SK-N-SH (cell line): ENCODE data around the gene C9orf72. TPM values are rescaled to one million over a fixed set of nuclear protein-coding genes. Genes with fewer than 3 reads are reported as not detected.

Source experiments
- CTCF ChIA-PET: fragments of 300-600, 350-600 bp; formaldehyde crosslinking; extraction: SDS; loops from one replicate; lab custom pipeline; 2021; lab: Yijun Ruan, JAX
- POLR2A ChIA-PET: fragments of 350-600 bp; sonication (Branson Sonifier 250); formaldehyde crosslinking; extraction: SDS; loops from one replicate; lab custom pipeline; 2020; ENCODE audit warnings: antibody characterized with exemption, inconsistent platforms; lab: Yijun Ruan, JAX
- DNase-seq: peaks from one replicate; pipeline ENCODE4 v3.0.0; 2012
- H2AFZ ChIP-seq: fragments of 200-600 bp; sonication (generic); 2 replicates; pipeline ENCODE4 v1.8.1; 2016; ENCODE audit warnings: antibody characterized with exemption, mild to moderate bottlenecking, low read depth
- H3F3A ChIP-seq: fragments of 200-600 bp; sonication (generic); replicated peaks from 2 replicates; pipeline ENCODE3; 2016; ENCODE audit warnings: antibody characterized with exemption, mild to moderate bottlenecking; ENCODE audit not compliant: insufficient read depth
- H3K27ac ChIP-seq, 2 experiments: fragments of 200-500 bp in 1 of 2; fragments of 200-600 bp in 1 of 2; sonication (Bioruptor generic) in 1 of 2; sonication (generic), shearing (Covaris generic) in 1 of 2; 2 replicates each; pipeline versions ENCODE4 v1.5.1 to v1.6.1; 2014 to 2016; ENCODE audit warnings: low read depth in 2 of 2, inconsistent platforms in 1 of 2, low read length in 1 of 2, mild to moderate bottlenecking in 1 of 2, mixed read lengths in 1 of 2
- H3K27me3 ChIP-seq: fragments of 200-600 bp; sonication (generic), shearing (Covaris generic); 2 replicates; pipeline ENCODE4 v1.6.1; 2016; ENCODE audit warnings: mixed run types; ENCODE audit not compliant: insufficient read depth
- H3K36me3 ChIP-seq, 2 experiments: fragments of 200-500 bp in 1 of 2; fragments of 200-600 bp in 1 of 2; sonication (Bioruptor generic) in 1 of 2; sonication (generic) in 1 of 2; replicated peaks in 1 of 2; 2 replicates each; pipeline versions ENCODE3 to v1.5.1; 2014 to 2016; ENCODE audit warnings: low read length in 1 of 2, mild to moderate bottlenecking in 1 of 2; ENCODE audit not compliant: insufficient read depth in 2 of 2, control insufficient read depth in 1 of 2
- H3K4me1 ChIP-seq, 2 experiments: fragments of 200-500 bp in 1 of 2; fragments of 200-600 bp in 1 of 2; sonication (Bioruptor generic) in 1 of 2; sonication (generic), shearing (Covaris generic) in 1 of 2; 2 replicates each; pipeline versions ENCODE4 v1.5.1 to v1.6.1; 2014 to 2016; ENCODE audit warnings: low read depth in 1 of 2, low read length in 1 of 2, mixed run types in 1 of 2; ENCODE audit not compliant: insufficient read depth in 2 of 2, control insufficient read depth in 1 of 2
- H3K4me2 ChIP-seq: fragments of 200-600 bp; sonication (generic), shearing (Covaris generic); 2 replicates; pipeline ENCODE4 v1.6.1; 2017; ENCODE audit warnings: mixed run types
- H3K4me3 ChIP-seq, 2 experiments: fragments of 200-500 bp in 1 of 2; fragments of 200-600 bp in 1 of 2; sonication (Bioruptor generic) in 1 of 2; sonication (generic), shearing (Covaris generic) in 1 of 2; 2 replicates each; pipeline versions ENCODE4 v1.5.1 to v1.8.1; 2014 to 2016; ENCODE audit warnings: low read depth in 2 of 2, inconsistent platforms in 1 of 2, low read length in 1 of 2, mild to moderate bottlenecking in 1 of 2, mixed read lengths in 1 of 2, moderate library complexity in 1 of 2
- H3K79me2 ChIP-seq: fragments of 200-600 bp; sonication (generic); 2 replicates; pipeline ENCODE4 v1.8.1; 2017; ENCODE audit warnings: mild to moderate bottlenecking; ENCODE audit not compliant: insufficient read depth
- H3K9ac ChIP-seq: fragments of 200-600 bp; sonication (generic); 2 replicates; pipeline ENCODE4 v1.6.1; 2017; ENCODE audit warnings: mixed run types
- H3K9me2 ChIP-seq: fragments of 200-600 bp; sonication (generic); 2 replicates; pipeline ENCODE4 v1.6.1; 2017; ENCODE audit warnings: mixed run types
- H3K9me3 ChIP-seq: fragments of 200-600 bp; sonication (generic); 2 replicates; pipeline ENCODE4 v1.6.1; 2017; ENCODE audit warnings: mixed run types, mild to moderate bottlenecking, moderate library complexity
- H4K20me1 ChIP-seq: fragments of 200-600 bp; sonication (generic); 2 replicates; pipeline ENCODE4 v1.6.1; 2017; ENCODE audit warnings: mild to moderate bottlenecking, mixed run types; ENCODE audit not compliant: insufficient read depth
- GABPA ChIP-seq: IDR thresholded peaks from 2 replicates; pipeline ENCODE4 v1.4.0; 2012; ENCODE audit warnings: low read depth, mild to moderate bottlenecking
- MEF2A ChIP-seq: IDR thresholded peaks from 2 replicates; pipeline ENCODE4 v1.4.0; 2012; ENCODE audit warnings: low read depth, borderline replicate concordance
- NFIC ChIP-seq: IDR thresholded peaks from 2 replicates; pipeline ENCODE4 v1.4.0; 2012; ENCODE audit warnings: borderline replicate concordance
- POLR2AphosphoS5 ChIP-seq: IDR thresholded peaks from 2 replicates; pipeline ENCODE4 v1.6.1; 2012; ENCODE audit warnings: low read depth, low read length
- RAD21 ChIP-seq: IDR thresholded peaks from 2 replicates; pipeline ENCODE4 v1.6.1; 2012; ENCODE audit warnings: mild to moderate bottlenecking, low read length
- RCOR1 ChIP-seq: fragments of 150-350 bp; IDR thresholded peaks from 2 replicates; pipeline ENCODE4 v1.6.1; 2017; ENCODE audit warnings: antibody characterized with exemption, low read length
- RXRA ChIP-seq: IDR thresholded peaks from 2 replicates; pipeline ENCODE4 v1.4.0; 2012; ENCODE audit warnings: low read depth, mild to moderate bottlenecking, borderline replicate concordance
- SIN3A ChIP-seq: IDR thresholded peaks from 2 replicates; pipeline ENCODE4 v1.6.1; 2012; ENCODE audit warnings: low read depth, mild to moderate bottlenecking, low read length, moderate library complexity, borderline replicate concordance
- TAF1 ChIP-seq: IDR thresholded peaks from 2 replicates; pipeline ENCODE4 v1.6.1; 2012; ENCODE audit warnings: low read depth, mild to moderate bottlenecking, low read length, moderate library complexity, borderline replicate concordance
- TCF12 ChIP-seq: IDR thresholded peaks from 2 replicates; pipeline ENCODE4 v1.4.0; 2012
- USF1 ChIP-seq: IDR thresholded peaks from 2 replicates; pipeline ENCODE4 v1.4.0; 2012; ENCODE audit warnings: low read depth, borderline replicate concordance
- USF2 ChIP-seq: fragments of 150-350 bp; IDR thresholded peaks from 2 replicates; pipeline ENCODE4 v1.6.1; 2017; ENCODE audit warnings: antibody characterized with exemption, low read length, low read depth, borderline replicate concordance
- ZBTB33 ChIP-seq: IDR thresholded peaks from 2 replicates; pipeline ENCODE4 v1.4.0; 2012; ENCODE audit warnings: low read depth, borderline replicate concordance
- WGBS: methylation state at CpG from one replicate; pipeline ENCODE4 v1.1.6; 2017; ENCODE audit warnings: low lambda C conversion rate; 5-methylcytosine and 5-hydroxymethylcytosine counted together
- polyA plus RNA-seq, 3 experiments: library from polyadenylated mRNA; depleted of rRNA; stranded (reverse); fragments of >200 nt; gene quantifications; 2 replicates each; pipeline ENCODE4 v1.2.3, GENCODE V29; 2012

C9orf72 gene
- polyA plus RNA-seq, 1 of the 3 experiments (the other 2 are of a cell fraction) = 4.0 TPM

- Histone ChIP-seq H3K9ac (no peak overlapping the region), H3F3A (no peaks in the 10 kb centered on the region), H3K79me2 (no peaks in the 10 kb centered on the region), H4K20me1 (no peaks in the 10 kb centered on the region), H3K9me2 (no peaks in the 10 kb centered on the region), H3K4me2 (no peak overlapping the region), H3K4me3 (no peak overlapping the region), H3K36me3 (no peaks in the 10 kb centered on the region), H3K4me1 (no peaks in the 10 kb centered on the region; a peak in 1 of 4 replicates), H3K27ac (no peak overlapping the region), H3K9me3 (no peaks in the 10 kb centered on the region), H3K27me3 (peaks cover under 1% of the 10 kb centered on the region; the same call in 1 of the 2 replicates), H2AFZ (no peak overlapping the region)
- no peak for DNase-seq
- 49% methylated on average over 5 of the region's 5 CpGs for WGBS
- ChIA-PET POLR2A (no interaction called here), CTCF (no interaction called here)
- no peak for TF ChIP-seq TAF1
- TF ChIP-seq GABPA = no peak
- no peak for TF ChIP-seq RAD21
- no peak for TF ChIP-seq POLR2AphosphoS5
- TF ChIP-seq MEF2A = no peak
- TF ChIP-seq USF2 = no peak
Observed at GRCh38 chr9:27622693-27623340, 49.5 kb upstream of the C9orf72 start.

GRCh38 chr9:27619743-27620142, 46.5 kb upstream of the C9orf72 start:
- H3K9ac ChIP-seq = no peak overlapping the region
- no peaks in the 10 kb centered on the region for H3K9me2 ChIP-seq
- H3K79me2 ChIP-seq = no peaks in the 10 kb centered on the region
- no peaks in the 10 kb centered on the region for H3K9me3 ChIP-seq
- no peak overlapping the region for H3K27ac ChIP-seq
- H3K4me1 ChIP-seq = no peaks in the 10 kb centered on the region; a peak in 1 of 4 replicates
- H3F3A ChIP-seq = no peaks in the 10 kb centered on the region
- no peak overlapping the region for H3K4me3 ChIP-seq
- ChIA-PET CTCF (no interaction called here), POLR2A (no interaction called here)
- H3K4me2 ChIP-seq = no peak overlapping the region
- H4K20me1 ChIP-seq = no peaks in the 10 kb centered on the region
- 55% methylated on average over 6 of the region's 6 CpGs for WGBS
- no peak overlapping the region for H2AFZ ChIP-seq
- H3K27me3 ChIP-seq = peaks cover 9% of the 10 kb centered on the region
- no peaks in the 10 kb centered on the region for H3K36me3 ChIP-seq
- no peak for DNase-seq
- TF ChIP-seq NFIC (no peak), MEF2A (no peak), RCOR1 (no peak), SIN3A (no peak), USF1 (no peak), RXRA (no peak), TCF12 (no peak), ZBTB33 (no peak)
- TF ChIP-seq, all 33 proteins: peak for 0
